Mucosa of gallbladder (tissue), 1 donor: ENCODE measurements around the gene ESRP2. TPM values are rescaled to one million over a fixed set of nuclear protein-coding genes. Genes with fewer than 3 reads are reported as not detected.

ENCODE experiments used
- DNase-seq: peaks from one replicate; pipeline ENCODE4 v3.0.0-alpha.2; 2020; ENCODE audit warnings: low spot score
- total RNA-seq: library from RNA; stranded (reverse); gene quantifications from one replicate; pipeline ENCODE4 v1.2.1, GENCODE V29; 2021
- donor health status: DM: no; HTN: no; CAD: no.

Gene ESRP2
- total RNA-seq, 1 donor from 2014 or later, result 67.0 TPM

DNA sequence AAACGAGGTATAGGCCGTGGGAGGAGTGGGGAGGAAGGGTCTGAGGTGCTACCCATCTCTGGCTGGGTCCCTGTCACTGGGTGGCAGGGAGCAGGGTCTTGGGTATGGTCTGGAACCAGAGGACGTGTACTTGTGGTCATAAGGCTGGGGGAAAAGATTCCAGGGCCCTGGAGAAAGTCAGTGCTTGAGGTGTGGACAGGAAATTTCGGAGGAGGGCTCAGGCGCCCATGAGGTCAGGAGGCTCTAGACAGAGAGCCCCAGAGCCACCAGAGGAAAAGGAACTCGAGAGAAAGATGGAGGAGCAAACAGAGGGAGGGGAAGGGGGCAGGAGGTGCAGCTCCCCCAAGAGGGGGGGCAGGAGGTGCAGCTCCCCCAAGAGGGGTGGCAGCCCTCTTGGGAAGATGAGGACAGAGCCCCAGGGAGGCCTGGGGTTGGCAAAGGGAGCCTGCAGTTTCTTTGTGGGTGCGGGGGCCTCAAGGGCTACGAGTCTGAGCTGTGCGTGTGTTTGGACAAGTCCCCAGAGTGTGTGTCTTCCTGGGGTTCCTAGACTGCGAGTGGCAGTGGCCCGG, 27.7 kb upstream of the ESRP2 start:
- no peak for DNase-seq

DNA sequence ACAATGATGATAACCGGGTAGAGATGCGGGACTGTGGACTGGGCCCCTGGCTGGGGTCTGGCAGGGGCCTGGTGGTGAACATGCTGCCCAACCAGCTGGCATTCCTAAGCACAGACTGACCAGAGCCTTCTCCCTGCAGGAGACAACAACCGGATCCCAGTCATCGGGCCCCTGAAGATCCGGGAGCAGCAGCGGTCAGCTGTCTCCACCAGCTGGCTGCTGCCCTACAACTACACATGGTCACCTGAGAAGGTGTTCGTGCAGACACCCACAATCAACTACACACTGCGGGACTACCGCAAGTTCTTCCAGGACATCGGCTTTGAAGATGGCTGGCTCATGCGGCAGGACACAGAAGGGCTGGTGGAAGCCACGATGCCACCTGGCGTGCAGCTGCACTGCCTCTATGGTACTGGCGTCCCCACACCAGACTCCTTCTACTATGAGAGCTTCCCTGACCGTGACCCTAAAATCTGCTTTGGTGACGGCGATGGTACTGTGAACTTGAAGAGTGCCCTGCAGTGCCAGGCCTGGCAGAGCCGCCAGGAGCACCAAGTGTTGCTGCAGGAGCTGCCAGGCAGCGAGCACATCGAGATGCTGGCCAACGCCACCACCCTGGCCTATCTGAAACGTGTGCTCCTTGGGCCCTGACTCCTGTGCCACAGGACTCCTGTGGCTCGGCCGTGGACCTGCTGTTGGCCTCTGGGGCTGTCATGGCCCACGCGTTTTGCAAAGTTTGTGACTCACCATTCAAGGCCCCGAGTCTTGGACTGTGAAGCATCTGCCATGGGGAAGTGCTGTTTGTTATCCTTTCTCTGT, 23.3 kb upstream of the ESRP2 start:
- no peak for DNase-seq

DNA sequence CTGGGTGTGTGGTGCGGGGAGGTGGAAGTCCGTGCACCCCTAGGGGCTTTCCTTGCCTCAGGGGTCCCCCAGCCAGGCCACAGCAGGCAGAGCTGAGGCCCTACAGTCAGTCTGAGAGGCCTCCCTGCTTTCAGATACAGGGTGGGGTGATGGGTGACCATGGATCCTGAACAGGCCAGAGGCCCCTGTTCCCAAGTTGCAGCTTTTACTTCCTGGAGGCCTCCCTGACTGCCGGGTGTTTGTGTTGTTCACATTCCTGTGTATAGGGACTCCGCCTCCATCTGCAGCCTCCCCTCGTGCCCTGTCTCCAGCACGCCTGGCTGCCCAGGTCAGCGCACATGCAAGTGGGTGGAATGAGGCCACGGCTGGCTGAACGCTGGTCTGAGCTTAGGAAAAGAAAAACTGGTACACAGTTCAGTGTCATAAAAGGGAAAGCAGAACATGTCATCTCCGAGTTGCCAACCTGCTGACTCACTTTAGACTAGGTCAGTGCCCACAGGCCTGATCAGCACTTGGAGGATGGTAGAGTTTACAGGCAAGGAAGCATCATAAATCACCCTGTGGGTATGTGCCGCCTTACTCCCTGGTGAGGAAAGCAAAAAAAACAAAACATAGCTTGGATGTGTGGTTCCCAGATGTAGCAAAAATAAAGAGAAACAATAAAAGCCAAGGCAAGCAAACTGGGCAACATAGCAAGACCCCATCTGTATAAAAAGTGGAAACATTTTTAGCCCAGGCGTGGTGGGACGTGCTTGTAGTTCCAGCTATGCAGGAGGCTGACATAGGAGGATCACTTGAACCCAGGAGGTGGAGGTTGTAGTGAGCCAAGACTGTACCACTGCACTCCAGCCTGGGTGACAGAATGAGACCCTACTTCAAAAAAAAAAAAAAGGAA, 22.2 kb upstream of the ESRP2 start:
- no peak for DNase-seq

DNA sequence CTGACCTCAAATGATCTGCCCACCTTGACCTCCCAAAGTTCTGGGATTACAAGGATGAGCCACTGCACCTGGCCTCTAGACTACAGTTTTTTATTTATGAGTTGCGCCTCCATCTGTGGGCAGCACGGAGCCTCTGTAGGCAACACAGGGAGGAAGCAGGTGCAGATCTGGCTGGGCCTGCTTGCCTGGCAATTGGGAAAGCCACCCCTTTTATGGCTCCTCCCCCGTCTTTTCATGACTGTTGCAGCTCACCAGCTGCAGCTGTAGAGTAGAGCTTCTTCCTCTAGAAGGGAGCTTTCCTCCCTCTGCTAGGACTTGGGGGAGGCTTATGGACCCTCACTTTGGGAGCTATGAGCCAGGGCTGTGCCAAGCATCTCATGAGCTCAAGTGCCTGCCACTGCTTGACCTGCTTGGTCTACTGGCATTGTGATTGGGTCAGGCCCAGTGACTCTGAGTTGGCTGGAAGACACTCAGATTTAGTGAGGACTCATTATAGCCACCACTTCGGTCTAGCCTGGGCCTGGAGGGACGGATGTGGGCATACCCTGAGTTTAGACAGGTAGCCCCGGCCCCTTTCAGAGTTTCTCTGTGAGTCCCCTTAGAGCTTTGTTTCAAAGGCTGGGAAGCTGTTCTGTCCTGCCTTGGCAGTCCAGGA, 21.5 kb upstream of the ESRP2 start:
- DNase-seq, result no peak

DNA sequence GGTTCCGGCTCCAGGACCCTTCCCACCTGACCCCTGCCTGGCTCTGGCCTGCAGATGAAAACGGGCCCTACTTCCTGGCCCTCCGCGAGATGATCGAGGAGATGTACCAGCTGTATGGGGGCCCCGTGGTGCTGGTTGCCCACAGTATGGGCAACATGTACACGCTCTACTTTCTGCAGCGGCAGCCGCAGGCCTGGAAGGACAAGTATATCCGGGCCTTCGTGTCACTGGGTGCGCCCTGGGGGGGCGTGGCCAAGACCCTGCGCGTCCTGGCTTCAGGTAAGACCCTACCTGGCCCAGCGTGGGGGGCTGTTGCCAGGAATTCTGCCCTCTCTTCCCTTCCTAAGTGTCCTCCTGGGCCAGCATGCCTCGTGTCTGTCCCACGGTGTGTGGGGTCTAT, 19.8 kb upstream of the ESRP2 start:
- DNase-seq, result no peak

DNA sequence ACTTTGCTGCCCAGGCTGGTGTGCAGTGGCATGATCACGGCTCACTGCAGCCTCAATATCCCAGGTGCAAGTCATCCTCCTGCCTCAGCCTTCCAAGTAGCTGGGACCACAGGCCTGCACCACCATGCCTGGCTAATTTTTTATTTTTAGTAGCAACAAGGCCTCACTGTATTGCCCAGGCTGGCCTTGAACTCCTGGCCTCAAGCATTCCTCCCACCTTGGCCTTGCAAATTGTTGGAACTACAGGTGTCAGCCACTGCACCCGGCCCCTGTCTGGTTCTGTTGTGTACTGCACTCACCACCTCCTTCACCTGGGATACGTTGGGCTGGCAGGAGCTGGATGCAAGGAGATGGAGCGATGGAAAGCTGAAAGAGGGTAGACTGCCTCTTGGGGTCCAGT, 17.8 kb upstream of the ESRP2 start:
- DNase-seq, result no peak

DNA sequence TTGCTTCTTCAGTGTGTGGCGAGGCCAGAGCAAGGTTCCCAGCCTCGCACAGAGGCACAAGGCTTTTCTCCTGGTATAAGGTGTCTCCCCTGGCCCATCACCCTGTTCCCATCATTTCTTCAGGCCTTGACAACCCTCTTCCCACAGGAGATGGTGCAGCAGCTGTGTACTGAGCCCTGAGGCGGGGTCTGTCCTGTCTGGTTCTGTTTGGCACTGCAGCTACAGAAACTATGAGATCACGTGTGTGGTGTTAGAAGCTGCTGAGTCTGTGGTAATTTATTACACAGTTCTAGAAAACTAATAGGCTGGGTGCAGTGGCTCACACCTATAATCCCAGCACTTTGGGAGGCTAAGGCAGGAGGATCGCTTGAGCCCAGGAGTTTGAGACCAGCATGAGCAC, 16.5 kb upstream of the ESRP2 start:
- DNase-seq, result no peak

DNA sequence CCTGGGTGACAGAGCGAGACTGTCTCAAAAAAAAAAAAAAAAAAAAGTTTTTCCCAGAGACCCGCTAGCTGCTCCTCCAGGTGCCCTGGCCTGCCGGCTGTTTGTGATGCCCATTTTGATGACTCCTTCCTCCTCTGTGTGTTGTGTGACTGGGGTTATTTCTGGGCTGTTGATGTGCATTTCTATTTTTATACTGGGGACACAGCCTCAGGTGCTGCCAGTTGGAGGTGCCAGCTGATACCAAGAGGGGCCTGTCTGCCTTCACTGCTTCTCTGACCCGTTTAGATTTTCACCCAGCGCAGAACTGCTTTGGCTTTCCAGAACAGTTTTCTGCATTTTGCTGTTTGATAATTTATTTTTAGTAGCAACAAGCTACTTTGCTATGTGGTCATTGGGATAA, 15.9 kb upstream of the ESRP2 start:
- no peak for DNase-seq

DNA sequence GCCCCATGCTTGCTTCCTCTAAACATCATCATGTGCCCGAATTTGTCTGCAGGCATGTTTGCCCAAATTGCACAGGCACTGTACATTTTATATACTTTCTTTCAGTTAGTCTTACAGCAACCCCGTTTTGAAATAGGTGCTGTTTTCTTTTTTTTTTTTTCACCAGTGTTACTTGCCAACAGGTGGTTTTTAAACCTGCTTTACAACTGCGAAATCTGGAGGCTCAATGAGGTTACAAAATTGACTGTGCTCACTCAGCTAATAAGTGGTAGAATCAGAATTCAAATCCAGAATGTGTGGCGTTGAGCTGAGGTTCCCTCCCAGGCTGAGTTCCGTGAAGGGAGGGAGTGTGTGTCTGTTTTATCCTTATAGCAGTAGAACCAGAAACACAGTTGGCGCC, 15.0 kb upstream of the ESRP2 start:
- no peak for DNase-seq

DNA sequence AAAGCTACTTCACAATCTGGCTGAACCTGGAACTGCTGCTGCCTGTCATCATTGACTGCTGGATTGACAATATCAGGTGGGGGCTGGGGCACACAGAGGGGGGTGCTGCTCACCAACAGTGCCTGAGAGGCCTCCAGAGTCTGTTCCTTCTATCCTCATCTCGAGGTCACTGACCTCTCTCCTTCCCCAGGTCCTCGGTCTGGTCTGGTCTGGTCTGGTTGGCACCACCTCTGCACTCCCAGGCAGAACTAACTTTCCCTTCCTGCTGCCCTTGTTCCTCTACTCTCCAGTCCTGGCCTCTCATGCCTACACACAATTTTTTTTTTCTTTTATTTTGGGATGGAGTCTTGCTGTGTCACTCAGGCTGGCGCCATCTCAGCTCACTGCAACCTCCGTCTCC, 13.4 kb upstream of the ESRP2 start:
- no peak for DNase-seq

DNA sequence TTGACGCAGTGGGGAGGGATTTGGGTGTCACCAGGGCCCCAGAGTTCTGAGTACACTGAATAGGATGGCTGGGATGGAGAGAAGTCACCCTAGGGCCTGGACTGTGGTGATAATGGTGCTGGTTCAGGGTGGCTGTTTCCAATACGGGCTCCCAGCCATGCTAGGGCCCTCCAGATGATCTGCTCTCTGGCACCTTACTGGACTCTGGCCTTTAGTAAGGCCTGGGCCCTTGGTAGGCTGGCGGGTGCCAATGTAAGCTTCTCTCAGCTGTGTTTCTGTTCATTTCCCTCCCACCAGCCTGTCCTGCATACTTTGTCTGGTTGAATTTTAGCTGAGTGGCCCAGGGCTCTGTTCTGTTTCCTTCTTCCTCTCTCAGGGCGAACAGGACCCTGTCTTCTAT, 12.0 kb upstream of the ESRP2 start:
- DNase-seq, result no peak

DNA sequence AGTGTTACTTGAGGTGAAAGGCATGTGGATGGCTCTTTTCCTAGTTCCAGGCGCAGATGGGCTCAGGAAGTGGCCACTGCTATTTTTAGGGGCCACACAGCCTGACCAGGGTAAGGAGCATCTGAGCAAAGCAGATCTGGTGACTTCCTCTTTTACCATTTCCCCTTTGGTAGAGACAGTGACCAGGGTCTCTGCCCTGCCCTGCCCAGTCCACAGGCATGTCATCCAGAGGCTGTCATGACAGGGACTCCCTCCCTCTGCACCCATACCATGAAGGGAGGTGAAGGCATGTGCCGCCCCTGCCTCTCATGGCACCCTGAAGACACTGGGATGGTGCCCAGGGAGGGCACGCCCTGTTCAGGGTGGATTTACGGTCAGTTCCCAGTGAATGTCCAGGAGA, 11.5 kb upstream of the ESRP2 start:
- DNase-seq, result no peak

DNA sequence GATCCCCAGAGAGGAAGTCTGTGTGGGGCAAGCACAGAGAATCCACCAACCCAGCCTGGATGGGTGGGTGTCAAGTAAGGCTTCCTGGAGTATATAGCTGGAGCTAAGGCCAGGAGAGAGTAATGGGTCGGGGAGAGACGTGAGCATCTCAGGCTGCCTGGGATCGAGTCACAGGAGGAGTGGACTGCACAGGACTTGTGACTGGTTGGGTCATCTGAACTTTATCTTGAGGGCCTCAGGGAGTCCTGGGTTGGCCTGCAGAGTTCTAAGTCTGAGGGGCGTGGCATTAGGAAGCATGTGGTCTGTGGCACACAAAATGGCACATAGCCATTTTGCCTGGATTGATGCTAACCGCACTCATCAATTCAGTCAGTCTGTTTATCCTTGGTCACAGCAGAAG, 10.7 kb upstream of the ESRP2 start:
- no peak for DNase-seq

DNA sequence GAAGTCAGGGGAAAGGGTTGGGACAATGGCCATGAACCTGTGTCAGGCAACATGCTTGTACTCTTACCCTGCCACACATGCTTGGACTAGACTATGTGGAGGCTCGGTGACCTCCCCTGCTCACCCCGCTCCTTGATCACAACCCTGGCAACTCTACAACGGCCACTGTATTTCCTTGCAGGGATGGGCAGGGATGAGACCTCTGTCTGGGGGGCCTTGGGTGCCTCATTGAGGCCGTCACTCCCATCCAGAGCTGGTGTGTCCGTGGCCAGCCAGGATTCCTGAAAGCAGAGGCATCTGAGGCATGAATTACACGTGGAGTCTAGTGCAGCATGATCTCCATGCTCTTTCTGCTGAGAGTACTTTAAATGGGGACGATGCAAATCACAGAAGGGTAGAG, 10.2 kb upstream of the ESRP2 start:
- no peak for DNase-seq

DNA sequence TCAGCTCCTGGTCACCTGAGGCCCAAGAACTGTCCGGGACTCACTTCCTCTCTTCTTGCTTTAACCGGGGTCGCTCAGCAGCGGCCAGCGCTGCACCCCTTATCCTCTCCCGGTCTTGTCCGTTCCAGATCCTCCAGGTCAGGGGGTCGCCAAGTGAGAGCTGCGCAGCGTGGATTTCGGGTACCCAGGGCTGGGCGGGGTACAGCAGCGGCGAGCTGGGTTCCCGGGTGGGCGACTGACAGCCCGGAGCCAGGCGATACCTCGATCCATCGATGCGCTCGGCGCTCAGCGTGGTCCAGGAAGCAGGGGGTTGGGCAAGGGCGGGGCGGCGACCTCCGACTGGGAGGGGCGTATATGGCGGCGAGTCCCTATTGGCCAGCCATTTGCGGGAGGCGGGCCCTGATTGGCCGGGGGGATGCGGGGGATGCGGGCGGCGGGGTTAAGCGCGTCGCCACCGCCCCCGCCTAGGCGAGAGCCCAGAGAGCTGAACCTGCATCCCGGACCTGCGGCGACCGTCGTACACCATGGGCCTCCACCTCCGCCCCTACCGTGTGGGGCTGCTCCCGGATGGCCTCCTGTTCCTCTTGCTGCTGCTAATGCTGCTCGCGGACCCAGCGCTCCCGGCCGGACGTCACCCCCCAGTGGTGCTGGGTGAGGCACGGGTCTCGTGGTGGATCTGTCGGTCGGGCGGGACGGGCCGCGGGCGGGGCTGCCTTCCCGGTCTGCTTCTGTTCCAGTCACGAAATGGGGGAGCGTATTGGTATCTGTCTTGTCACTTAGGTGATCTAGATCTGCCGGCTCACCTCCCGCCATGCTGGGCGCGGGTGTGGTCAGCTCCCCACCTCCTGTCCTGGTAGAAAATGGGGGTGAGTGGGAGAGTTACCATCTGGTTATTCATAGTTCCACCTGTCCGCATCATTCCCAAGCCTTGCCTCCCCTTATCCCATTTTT, 9.3 kb upstream of the ESRP2 start, which contains the start of gene PLA2G15:
Gene PLA2G15 (plus strand): TSS at position 471 of the 951 bp plus-strand sequence. CDS start 54 bp downstream, at position 525.
- DNase-seq, result peak; percentile 96

DNA sequence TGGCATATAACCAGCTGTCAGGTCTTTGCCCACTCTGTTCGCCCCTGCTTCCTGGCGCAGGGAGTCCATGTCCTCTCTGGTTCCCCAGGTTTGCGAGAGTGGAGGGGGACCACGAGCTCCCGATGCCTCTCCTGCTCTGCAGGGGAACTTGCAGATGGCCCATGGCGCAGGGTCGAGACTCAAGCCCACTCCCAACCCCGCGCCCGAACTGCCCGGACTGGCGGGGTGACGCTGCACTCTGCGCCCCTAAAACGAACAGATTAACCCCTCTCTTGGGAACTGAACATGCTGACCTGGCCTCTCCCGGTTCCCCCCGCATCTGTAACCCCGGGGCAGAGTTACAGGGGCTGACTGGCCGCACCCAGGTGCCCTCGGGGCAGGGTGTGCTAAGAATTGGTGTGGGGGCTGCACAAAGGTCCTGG, 8.6 kb upstream of the ESRP2 start:
- no peak for DNase-seq

DNA sequence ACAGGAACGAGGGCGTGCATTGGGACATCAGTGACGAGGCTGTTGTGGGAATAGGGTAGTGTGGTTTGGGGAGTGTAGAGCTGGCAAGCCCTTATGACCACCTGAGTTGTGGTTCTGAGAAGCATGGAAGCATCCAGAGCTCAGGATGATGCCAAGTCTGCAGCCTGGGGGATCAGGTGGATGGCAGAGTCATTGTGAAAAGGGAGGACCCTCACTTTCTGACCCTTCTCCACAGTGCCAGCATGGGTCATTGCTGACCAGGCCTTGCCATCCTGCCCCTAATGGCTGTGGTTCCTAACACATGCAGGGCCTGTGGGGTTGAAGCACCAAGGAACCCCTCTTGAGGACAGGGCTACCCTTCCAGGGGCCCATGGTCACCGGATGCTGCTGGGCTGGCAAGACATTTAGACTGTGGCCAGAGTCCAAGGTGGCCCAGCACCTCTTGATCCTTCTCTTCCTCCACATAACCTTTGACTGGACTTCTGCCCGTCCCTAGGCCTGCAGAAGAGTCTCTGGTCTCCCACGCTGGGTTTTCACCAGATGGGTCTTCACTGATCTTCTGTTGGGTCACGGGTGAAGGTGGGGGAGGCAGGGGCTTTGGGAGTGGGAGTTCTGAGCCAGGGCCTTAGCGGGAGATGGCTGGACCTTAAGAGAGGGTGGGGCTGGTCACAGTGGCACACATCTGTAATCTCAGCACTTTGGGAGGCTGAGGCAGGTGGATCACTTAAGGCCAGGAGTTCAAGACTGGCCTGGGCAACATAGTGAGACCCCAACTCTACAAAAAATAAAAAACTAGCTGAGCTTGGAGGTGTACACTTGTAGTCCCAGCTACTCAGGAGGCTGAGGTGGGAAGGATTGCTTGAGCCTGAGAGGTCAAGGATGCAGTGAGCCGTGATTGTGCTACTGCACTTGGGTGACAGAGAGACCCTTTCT, 7.3 kb upstream of the ESRP2 start:
- no peak for DNase-seq

DNA sequence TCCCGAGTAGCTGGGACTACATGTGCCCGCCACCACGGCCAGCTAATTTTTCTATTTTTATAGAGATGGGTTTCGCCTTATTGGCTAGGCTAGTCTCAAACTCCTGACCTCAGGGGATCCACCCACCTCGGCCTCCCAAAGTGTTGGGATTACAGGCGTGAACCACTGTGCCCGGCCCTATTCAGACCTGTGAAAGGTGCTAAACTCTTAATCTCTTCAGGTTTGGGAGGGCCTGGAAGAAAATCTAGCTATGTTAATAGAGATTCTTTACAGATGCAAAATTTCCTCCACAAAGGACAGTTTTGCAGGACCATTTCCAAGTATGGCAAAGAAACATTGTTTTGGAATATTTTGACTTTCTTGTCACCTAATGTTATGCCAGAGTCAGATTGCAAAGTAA, 6.2 kb upstream of the ESRP2 start:
- no peak for DNase-seq

DNA sequence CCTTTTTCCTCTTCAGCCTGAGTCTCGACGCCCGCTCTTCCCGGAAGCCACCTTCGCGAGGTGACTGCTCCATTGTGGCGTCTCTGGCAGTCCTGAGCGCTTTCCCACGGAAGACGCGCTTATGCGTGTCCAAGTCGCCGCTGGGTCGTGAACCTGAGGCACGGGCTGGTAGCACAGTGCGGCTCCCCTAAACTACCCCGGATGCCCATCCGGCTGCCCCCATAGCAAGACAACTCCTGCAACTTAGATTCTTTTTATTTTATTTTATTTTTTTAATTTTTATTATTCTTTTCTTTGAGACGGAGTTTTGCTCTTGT, 2.1 kb upstream of the ESRP2 start:
- DNase-seq, result no peak
